22Rv1 (cell line): ENCODE results near the gene BCL2L11.

Experiments used
- ZFX ChIP-seq: fragments of 450-650 bp; IDR thresholded peaks from 2 replicates; pipeline ENCODE4 v1.6.1; 2017; ENCODE audit warnings: antibody characterized with exemption, borderline replicate concordance
- TF ChIP-seq, protein P1 (sequence below): fragments of 450-650 bp; IDR thresholded peaks from 2 replicates; pipeline ENCODE4 v1.5.1; 2017; ENCODE audit warnings: mild to moderate bottlenecking

DNA sequence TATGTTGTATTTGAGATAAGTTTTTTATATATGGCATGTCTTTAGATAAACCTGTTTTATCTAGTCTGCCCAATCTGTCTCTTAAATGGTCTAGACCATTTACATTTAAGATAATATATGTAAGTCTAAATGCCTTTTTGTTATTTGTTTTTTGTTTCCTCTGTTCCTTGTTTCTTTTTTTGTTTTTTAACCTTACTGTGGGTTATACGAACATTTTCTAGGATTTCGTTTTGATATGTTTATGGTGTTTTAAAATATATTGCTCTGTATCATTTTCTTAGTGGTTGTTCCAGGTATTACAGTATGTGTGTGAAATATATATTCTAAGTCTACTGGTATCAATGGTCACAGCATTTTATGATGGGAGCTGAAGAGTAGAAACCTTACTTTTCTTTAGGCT, 13.3 kb downstream of the BCL2L11 start:
- TF ChIP-seq, protein P1, sequence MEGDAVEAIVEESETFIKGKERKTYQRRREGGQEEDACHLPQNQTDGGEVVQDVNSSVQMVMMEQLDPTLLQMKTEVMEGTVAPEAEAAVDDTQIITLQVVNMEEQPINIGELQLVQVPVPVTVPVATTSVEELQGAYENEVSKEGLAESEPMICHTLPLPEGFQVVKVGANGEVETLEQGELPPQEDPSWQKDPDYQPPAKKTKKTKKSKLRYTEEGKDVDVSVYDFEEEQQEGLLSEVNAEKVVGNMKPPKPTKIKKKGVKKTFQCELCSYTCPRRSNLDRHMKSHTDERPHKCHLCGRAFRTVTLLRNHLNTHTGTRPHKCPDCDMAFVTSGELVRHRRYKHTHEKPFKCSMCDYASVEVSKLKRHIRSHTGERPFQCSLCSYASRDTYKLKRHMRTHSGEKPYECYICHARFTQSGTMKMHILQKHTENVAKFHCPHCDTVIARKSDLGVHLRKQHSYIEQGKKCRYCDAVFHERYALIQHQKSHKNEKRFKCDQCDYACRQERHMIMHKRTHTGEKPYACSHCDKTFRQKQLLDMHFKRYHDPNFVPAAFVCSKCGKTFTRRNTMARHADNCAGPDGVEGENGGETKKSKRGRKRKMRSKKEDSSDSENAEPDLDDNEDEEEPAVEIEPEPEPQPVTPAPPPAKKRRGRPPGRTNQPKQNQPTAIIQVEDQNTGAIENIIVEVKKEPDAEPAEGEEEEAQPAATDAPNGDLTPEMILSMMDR: no peak; the same call in 1 of the 2 replicates
- no peak for TF ChIP-seq ZFX
